Neuronal stem cell (in vitro differentiated cells): ENCODE results near the gene UVSSA.
"Not testable (repeated sequence)": the region's sequence is repeated elsewhere in the genome, so short reads cannot be mapped to it uniquely, and the experiment has no call there.

Experiments
- DNase-seq: peaks from one replicate; pipeline ENCODE4 v3.0.0-alpha.2; 2013; ENCODE audit warnings: low spot score
- H2AFZ ChIP-seq: one replicate; pipeline ENCODE4 v1.6.1; 2013; ENCODE audit warnings: mild to moderate bottlenecking, low read length, inconsistent platforms
- H2AK5ac ChIP-seq: 2 replicates; pipeline ENCODE4 v1.6.1; 2013; ENCODE audit warnings: low read depth, mild to moderate bottlenecking, inconsistent platforms, low read length, moderate library complexity, mixed read lengths
- H2BK120ac ChIP-seq: 2 replicates; pipeline ENCODE4 v1.6.1; 2013; ENCODE audit warnings: low read depth, mild to moderate bottlenecking, inconsistent platforms, low read length, moderate library complexity, mixed read lengths
- H2BK12ac ChIP-seq: one replicate; pipeline ENCODE4 v1.6.1; 2013; ENCODE audit warnings: low read length, inconsistent platforms
- H2BK15ac ChIP-seq: 2 replicates; pipeline ENCODE4 v1.6.1; 2013; ENCODE audit warnings: mild to moderate bottlenecking, low read length, inconsistent platforms, mixed read lengths
- H2BK5ac ChIP-seq: one replicate; pipeline ENCODE4 v1.6.1; 2013; ENCODE audit warnings: inconsistent platforms, mild to moderate bottlenecking, low read length, moderate library complexity
- H3K14ac ChIP-seq: one replicate; pipeline ENCODE4 v1.6.1; 2013; ENCODE audit warnings: low read length, inconsistent platforms
- H3K18ac ChIP-seq: 2 replicates; pipeline ENCODE4 v1.6.1; 2013; ENCODE audit warnings: low read length, inconsistent platforms
- H3K23ac ChIP-seq: 2 replicates; pipeline ENCODE4 v1.6.1; 2013; ENCODE audit warnings: low read depth, mild to moderate bottlenecking, mixed read lengths, low read length, inconsistent platforms; ENCODE audit not compliant: poor library complexity
- H3K27ac ChIP-seq: replicated peaks from 3 replicates; pipeline ENCODE4 v1.5.1; 2013; ENCODE audit warnings: low read length, inconsistent platforms
- H3K27me3 ChIP-seq, 3 experiments: 2 replicates each; pipeline ENCODE4 v1.6.1; 2013; ENCODE audit warnings: low read length in 3 of 3, mild to moderate bottlenecking in 2 of 3, inconsistent platforms in 1 of 3, low read depth in 1 of 3, mixed read lengths in 1 of 3, moderate library complexity in 1 of 3; ENCODE audit not compliant: control insufficient read depth in 3 of 3, insufficient read depth in 3 of 3
- H3K36me3 ChIP-seq, 2 donors: replicated peaks in 1 of 2; 2 replicates each; pipeline ENCODE4 v1.6.1; 2013; ENCODE audit warnings: low read length in 2 of 2; ENCODE audit not compliant: control insufficient read depth in 2 of 2, insufficient read depth in 2 of 2
- H3K4ac ChIP-seq: 2 replicates; pipeline ENCODE4 v1.6.1; 2013; ENCODE audit warnings: inconsistent platforms, mild to moderate bottlenecking, low read length, moderate library complexity
- H3K4me1 ChIP-seq, 2 donors: 1 replicate in 1 of 2; 2 replicates in 1 of 2; pipeline ENCODE4 v1.6.1; 2013; ENCODE audit warnings: low read length in 2 of 2, low read depth in 1 of 2; ENCODE audit not compliant: control insufficient read depth in 2 of 2, insufficient read depth in 1 of 2
- H3K4me2 ChIP-seq: one replicate; pipeline ENCODE4 v1.6.1; 2013; ENCODE audit warnings: mild to moderate bottlenecking, low read length, inconsistent platforms; ENCODE audit not compliant: insufficient read depth, poor library complexity, severe bottlenecking
- H3K4me3 ChIP-seq, 2 donors: 2 replicates each; pipeline ENCODE4 v1.5.1; 2013; ENCODE audit warnings: low read length in 2 of 2, mild to moderate bottlenecking in 2 of 2, inconsistent platforms in 1 of 2, moderate library complexity in 1 of 2
- H3K79me1 ChIP-seq: one replicate; pipeline ENCODE4 v1.6.1; 2013; ENCODE audit warnings: low read depth, mild to moderate bottlenecking, inconsistent platforms, low read length, moderate library complexity
- H3K9ac ChIP-seq: one replicate; pipeline ENCODE4 v1.6.1; 2013; ENCODE audit warnings: mild to moderate bottlenecking, low read depth, low read length, inconsistent platforms; ENCODE audit not compliant: poor library complexity
- H3K9me3 ChIP-seq, 2 donors: replicated peaks in 1 of 2; 2 replicates each; pipeline versions ENCODE3 to v1.6.1; 2013; ENCODE audit warnings: low read length in 2 of 2, mild to moderate bottlenecking in 2 of 2, inconsistent platforms in 1 of 2, low read depth in 1 of 2, mixed read lengths in 1 of 2, moderate library complexity in 1 of 2; ENCODE audit not compliant: control insufficient read depth in 2 of 2, insufficient read depth in 1 of 2
- H4K8ac ChIP-seq: one replicate; pipeline ENCODE4 v1.6.1; 2013; ENCODE audit warnings: low read depth, mild to moderate bottlenecking, inconsistent platforms, low read length, moderate library complexity
- H4K91ac ChIP-seq: one replicate; pipeline ENCODE4 v1.6.1; 2013; ENCODE audit warnings: low read length, low read depth, mild to moderate bottlenecking, inconsistent platforms; ENCODE audit not compliant: poor library complexity
- WGBS, 2 donors: extraction: QIAGEN DNeasy Blood & Tissue Kit; methylation state at CpG; one replicate each; pipeline ENCODE4 v1.1.7; 2013; ENCODE audit warnings: missing lambda C conversion rate in 2 of 2, mixed read lengths in 1 of 2; ENCODE audit not compliant: insufficient read length in 2 of 2, insufficient replicate concordance in 1 of 2; ENCODE audit errors: extremely low coverage in 2 of 2; 5-methylcytosine and 5-hydroxymethylcytosine counted together

Gene UVSSA

DNA sequence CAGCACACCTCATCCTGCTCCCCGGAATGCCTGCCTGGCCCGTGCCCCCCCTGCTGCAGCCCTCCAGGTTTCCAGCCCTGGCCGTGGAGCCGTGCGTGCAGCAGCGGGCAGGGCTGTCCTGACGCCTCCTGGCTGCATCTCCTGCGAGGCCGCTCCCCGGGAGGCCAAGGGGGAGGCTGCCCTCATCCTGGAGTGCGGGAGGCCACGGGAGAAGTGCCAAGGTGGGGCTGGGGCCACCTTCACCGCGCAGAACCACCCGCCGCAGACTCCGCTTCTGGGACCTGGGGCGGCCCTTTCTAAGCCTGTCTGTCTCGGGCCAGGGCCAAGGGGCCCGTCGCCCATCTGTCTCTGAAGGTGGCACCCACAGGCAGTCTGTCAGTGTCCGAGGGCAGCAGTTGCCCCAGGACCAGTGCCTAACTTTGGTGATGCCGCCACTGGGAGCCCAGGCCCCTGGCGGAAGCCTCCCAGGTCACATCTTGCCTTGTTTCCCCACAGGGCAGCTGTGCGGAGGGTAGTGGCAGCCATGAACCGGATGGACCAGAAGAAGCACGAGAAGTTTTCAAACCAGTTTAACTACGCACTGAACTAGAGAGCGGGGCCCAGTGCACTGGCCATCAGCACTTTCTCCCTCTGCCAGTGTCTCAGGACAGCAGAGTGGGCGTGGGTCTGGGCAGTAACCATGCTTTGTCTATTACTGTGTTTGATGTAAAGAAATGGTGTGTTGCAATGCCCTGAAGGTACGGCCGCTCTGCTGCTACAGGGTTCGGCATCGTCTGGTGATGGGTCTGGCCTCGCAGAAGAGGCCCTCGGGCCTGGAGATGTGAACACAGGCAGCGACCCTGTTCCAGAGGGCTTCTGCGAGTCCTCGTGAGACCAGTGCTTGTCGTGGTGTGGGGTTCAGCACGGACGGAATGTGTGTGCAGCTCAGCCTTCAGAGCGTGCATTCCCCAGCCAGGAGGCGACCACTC lies 38.6 kb downstream of the UVSSA start:
- H2BK5ac ChIP-seq, result no peak overlapping the region
- no peak overlapping the region for H2AK5ac ChIP-seq
- H2BK12ac ChIP-seq, result no peak overlapping the region
- no peak overlapping the region for H3K4me3 ChIP-seq
- peaks cover 0 to 7% of the 10 kb centered on the region in 2 donors for H3K4me1 ChIP-seq
- peaks cover 0 to 12% of the 10 kb centered on the region in 2 donors for H3K9me3 ChIP-seq
- no peaks in the 10 kb centered on the region for H3K79me1 ChIP-seq
- H2BK120ac ChIP-seq, result no peak overlapping the region
- H3K4ac ChIP-seq, result no peak overlapping the region
- H3K23ac ChIP-seq, result no peak overlapping the region
- H3K18ac ChIP-seq, result peak overlapping the region; percentile 22
- no peak overlapping the region for H2AFZ ChIP-seq
- no peak for DNase-seq
- H3K27me3 ChIP-seq, result no peaks in the 10 kb centered on the region
- H3K36me3 ChIP-seq, result peaks cover 2 to 26% of the 10 kb centered on the region in 2 donors
- peak overlapping the region; percentile 85 for H3K14ac ChIP-seq
- H4K8ac ChIP-seq, result no peak overlapping the region
- no peak overlapping the region for H3K4me2 ChIP-seq
- H3K27ac ChIP-seq, result no peak overlapping the region
- no CpG with 5 or more reads among the region's 44 CpGs for WGBS, 2 donors
- H2BK15ac ChIP-seq, result no peak overlapping the region
- no peak overlapping the region for H3K9ac ChIP-seq
- no peak overlapping the region for H4K91ac ChIP-seq

DNA sequence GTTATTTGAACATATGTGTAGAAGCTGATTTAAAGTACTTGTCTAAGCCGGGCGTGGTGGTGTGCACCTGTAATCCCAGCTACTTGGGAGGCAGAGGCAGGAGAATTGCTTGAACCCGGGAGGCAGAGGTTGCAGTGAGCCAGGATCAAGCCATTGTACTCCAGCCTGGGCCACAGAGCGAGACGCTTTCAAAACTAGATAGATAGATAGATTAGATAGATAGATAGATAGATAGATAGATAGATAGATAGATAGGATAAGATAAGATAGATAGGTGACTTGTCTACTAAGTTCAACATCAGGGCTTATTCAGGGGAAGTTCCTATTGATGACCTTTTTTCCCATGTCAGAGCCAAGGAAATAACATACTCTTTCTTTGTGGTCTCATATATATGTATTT lies 46.4 kb downstream of the UVSSA start:
- H4K91ac ChIP-seq, H3K4me1 ChIP-seq, H2BK120ac ChIP-seq, H2BK15ac ChIP-seq, H3K27ac ChIP-seq, H2AK5ac ChIP-seq, H2AFZ ChIP-seq, H3K18ac ChIP-seq, DNase-seq, H3K23ac ChIP-seq, H3K36me3 ChIP-seq, H3K4me3 ChIP-seq, H2BK12ac ChIP-seq, H3K4ac ChIP-seq, H3K4me2 ChIP-seq, H3K27me3 ChIP-seq, H3K79me1 ChIP-seq, H3K14ac ChIP-seq, H3K9ac ChIP-seq, H2BK5ac ChIP-seq, H4K8ac ChIP-seq: not testable (repeated sequence)
- H3K9me3 ChIP-seq, result peaks cover 17 to 25% of the 10 kb centered on the region in 2 donors
- no CpG with 5 or more reads among the region's 5 CpGs for WGBS, 2 donors

DNA sequence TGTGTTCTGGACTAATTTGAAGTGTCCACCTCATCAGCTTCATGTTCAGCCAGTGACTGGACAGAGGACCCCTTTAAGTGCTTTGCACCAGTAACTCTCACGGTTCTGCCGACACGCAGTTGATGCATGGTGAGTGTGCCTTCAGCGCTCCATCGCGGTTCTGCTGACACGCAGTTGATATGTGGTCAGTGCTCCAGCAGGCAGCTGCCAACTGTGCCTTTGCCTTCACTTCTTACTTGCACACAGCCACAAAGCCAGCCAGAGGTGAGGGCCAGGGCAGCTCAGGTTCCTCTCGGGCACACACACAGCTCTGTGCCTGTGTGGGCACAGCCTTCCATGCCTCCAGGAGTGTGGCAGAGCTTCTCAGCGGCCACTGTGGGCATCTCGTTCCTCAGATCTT lies 46.9 kb downstream of the UVSSA start:
- no peak overlapping the region for H2BK12ac ChIP-seq
- no peak overlapping the region for H2BK120ac ChIP-seq
- peak overlapping the region; percentile 66 for H3K9ac ChIP-seq
- peak overlapping the region; percentile 52 for H2BK15ac ChIP-seq
- peaks cover 22 to 26% of the 10 kb centered on the region in 2 donors for H3K9me3 ChIP-seq
- no peak overlapping the region for H3K4me3 ChIP-seq
- H3K4me1 ChIP-seq, result no peaks in the 10 kb centered on the region
- peaks cover 3% of the 10 kb centered on the region for H3K79me1 ChIP-seq
- no peak overlapping the region for H2AK5ac ChIP-seq
- no peak overlapping the region for H4K91ac ChIP-seq
- H3K36me3 ChIP-seq, result peaks cover 0 to 3% of the 10 kb centered on the region in 2 donors
- no peak overlapping the region for H2BK5ac ChIP-seq
- no peaks in the 10 kb centered on the region for H3K27me3 ChIP-seq
- no peak overlapping the region for H3K18ac ChIP-seq
- H3K23ac ChIP-seq, result no peak overlapping the region
- no peak overlapping the region for H3K4ac ChIP-seq
- no peak overlapping the region for H3K27ac ChIP-seq
- no peak overlapping the region for H4K8ac ChIP-seq
- H2AFZ ChIP-seq, result no peak overlapping the region
- WGBS, 2 donors, result no CpG with 5 or more reads among the region's 10 CpGs
- no peak overlapping the region for H3K4me2 ChIP-seq
- no peak for DNase-seq
- H3K14ac ChIP-seq, result no peak overlapping the region

DNA sequence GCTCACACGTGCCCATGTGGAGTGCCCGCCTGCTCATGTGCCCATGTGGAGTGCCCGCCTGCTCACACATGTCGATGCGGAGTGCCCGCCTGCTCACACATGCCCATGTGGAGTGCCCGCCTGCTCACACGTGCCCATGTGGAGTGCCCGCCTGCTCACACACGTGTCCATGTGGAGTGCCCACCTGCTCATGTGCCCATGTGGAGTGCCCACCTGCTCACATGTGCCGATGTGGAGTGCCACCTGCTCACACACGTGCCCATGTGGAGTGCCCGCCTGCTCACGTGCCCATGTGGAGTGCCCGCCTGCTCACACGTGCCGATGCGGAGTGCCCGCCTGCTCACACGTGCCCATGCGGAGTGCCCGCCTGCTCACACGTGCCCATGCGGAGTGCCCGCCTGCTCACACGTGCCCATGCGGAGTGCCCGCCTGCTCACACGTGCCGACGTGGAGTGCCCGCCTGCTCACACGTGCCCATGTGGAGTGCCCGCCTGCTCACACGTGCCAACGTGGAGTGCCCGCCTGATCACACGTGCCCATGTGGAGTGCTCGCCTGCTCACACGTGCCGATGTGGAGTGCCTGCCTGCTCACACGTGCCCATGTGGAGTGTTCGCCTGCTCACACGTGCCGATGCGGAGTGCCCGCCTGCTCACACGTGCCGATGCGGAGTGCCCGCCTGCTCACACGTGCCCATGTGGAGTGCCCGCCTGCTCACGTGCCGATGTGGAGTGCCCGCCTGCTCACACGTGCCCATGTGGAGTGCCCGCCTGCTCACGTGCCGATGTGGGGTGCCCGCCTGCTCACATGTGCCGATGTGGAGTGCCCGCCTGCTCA lies 47.8 kb downstream of the UVSSA start:
- H2BK5ac ChIP-seq, H3K27ac ChIP-seq, DNase-seq, H3K4me1 ChIP-seq, H2BK15ac ChIP-seq, H3K18ac ChIP-seq, H2AFZ ChIP-seq, H3K4me3 ChIP-seq, H3K4me2 ChIP-seq, H3K9ac ChIP-seq, H3K79me1 ChIP-seq, H3K4ac ChIP-seq, H4K8ac ChIP-seq, H2BK120ac ChIP-seq, H4K91ac ChIP-seq, H2AK5ac ChIP-seq, H3K23ac ChIP-seq, H3K27me3 ChIP-seq, H3K36me3 ChIP-seq, H3K14ac ChIP-seq: not testable (repeated sequence)
- no CpG with 5 or more reads among the region's 63 CpGs for WGBS, 2 donors
- Histone ChIP-seq H3K9me3 (peaks cover 21 to 27% of the 10 kb centered on the region in 2 donors), H2BK12ac (peak overlapping the region; percentile 22)
